Adrenal gland (tissue), 12 donors: Measurements from ENCODE around the gene PBX3. TPM values are rescaled to one million over a fixed set of nuclear protein-coding genes. Genes with fewer than 3 reads are reported as not detected.

Experiments used
- DNase-seq, 7 donors: peaks; one replicate each; pipeline ENCODE4 v3.0.0-alpha.2; 2019 to 2020
- H3K27ac ChIP-seq, 5 donors: fragments of 200-600 bp; sonication (generic) in 4 of 5; 1 replicate in 3 of 5; 2 replicates in 2 of 5; pipeline versions ENCODE4 v1.5.1 to v1.8.0; 2016 to 2020; ENCODE audit warnings: mild to moderate bottlenecking in 1 of 5
- H3K27me3 ChIP-seq: fragments of 200-600 bp; 2 replicates; pipeline ENCODE4 v1.8.0; 2021
- H3K36me3 ChIP-seq, 2 donors: fragments of 200-600 bp; replicated peaks in 1 of 2; 1 replicate in 1 of 2; 2 replicates in 1 of 2; pipeline versions ENCODE4 v1.5.1 to v1.8.0; 2018 to 2022
- H3K4me1 ChIP-seq, 2 donors: fragments of 200-600 bp; replicated peaks in 1 of 2; 1 replicate in 1 of 2; 2 replicates in 1 of 2; pipeline versions ENCODE4 v1.5.1 to v1.8.0; 2018 to 2021
- H3K4me3 ChIP-seq, 4 donors: fragments of 200-600 bp; sonication (generic) in 3 of 4; one replicate each; pipeline ENCODE4 v1.5.1; 2016 to 2018
- H3K9me3 ChIP-seq, 3 donors: fragments of 200-600 bp; sonication (generic) in 1 of 3; replicated peaks in 1 of 3; 1 replicate in 2 of 3; 2 replicates in 1 of 3; pipeline versions ENCODE4 v1.5.1 to v1.8.0; 2016 to 2021
- POLR2A ChIP-seq, 2 donors: fragments of 450-650 bp; IDR thresholded peaks; one replicate each; pipeline ENCODE4 v1.6.1; 2017; ENCODE audit warnings: antibody characterized with exemption in 2 of 2, mild to moderate bottlenecking in 2 of 2, moderate library complexity in 1 of 2
- WGBS, 4 donors: extraction: QIAGEN DNeasy Blood & Tissue Kit in 2 of 4; methylation state at CpG; one replicate each; pipeline versions ENCODE4 v1.1.5 to v1.1.7; 2013 to 2017; 5-methylcytosine and 5-hydroxymethylcytosine counted together
- intact Hi-C, 2 donors: fragments of 100-400 bp; cut with DNase I; formaldehyde crosslinking; loops; one replicate each; pipeline versions ENCODE4 v1.14.1 to v1.15.0; 2022 to 2023
- polyA plus RNA-seq, 3 donors: library from polyadenylated mRNA; stranded (reverse); fragments of 200-250 nt in 2 of 3; fragments of 350-450 nt in 1 of 3; fragmentation: Illumina TruSeq in 1 of 3; extraction: RNeasy Lipid Tissue Mini Kit (QIAGEN cat#74804) in 1 of 3; gene quantifications; one replicate each; pipeline ENCODE4 v1.2.3, GENCODE V29; 2013 to 2014
- total RNA-seq, 9 donors: library from RNA; depleted of rRNA in 4 of 9; stranded (reverse); fragments of >200 nt in 4 of 9; fragments of 120-200 nt in 1 of 9; fragmentation: NEBNext Ultra II Directional in 1 of 9; extraction: Animal tissue kit (Norgen Biotek cat#: 25700) in 1 of 9; gene quantifications; one replicate each; pipeline versions ENCODE4 v1.1.0 to v1.2.4, GENCODE V29; 2013 to 2023
- TF ChIP-seq, protein P1 (sequence below), 6 experiments: fragments of 450-650 bp in 4 of 6; fragments of 200-600 bp in 2 of 6; sonication (generic) in 1 of 6; IDR thresholded peaks; 1 replicate in 5 of 6; 2 replicates in 1 of 6; pipeline versions ENCODE4 v1.5.1 to v1.8.0; 2016 to 2021; ENCODE audit warnings: antibody characterized with exemption in 6 of 6, mild to moderate bottlenecking in 2 of 6, moderate library complexity in 1 of 6
- donor health status: healthy with polysubstance abuse.
- donor health status: Bipolar disorder and iron deficiency.
- donor health status: DM: yes; HTN: yes; CAD: no.
- donor health status: DM: no; HTN: no; CAD: no.
- donor health status: DM: no; HTN: no; CAD: no.
- donor health status: DM: yes; HTN: yes; CAD: no.

PBX3 gene
- total and polyA plus RNA-seq, 12 donors, result 18.3 to 231 (median 133) TPM

DNA sequence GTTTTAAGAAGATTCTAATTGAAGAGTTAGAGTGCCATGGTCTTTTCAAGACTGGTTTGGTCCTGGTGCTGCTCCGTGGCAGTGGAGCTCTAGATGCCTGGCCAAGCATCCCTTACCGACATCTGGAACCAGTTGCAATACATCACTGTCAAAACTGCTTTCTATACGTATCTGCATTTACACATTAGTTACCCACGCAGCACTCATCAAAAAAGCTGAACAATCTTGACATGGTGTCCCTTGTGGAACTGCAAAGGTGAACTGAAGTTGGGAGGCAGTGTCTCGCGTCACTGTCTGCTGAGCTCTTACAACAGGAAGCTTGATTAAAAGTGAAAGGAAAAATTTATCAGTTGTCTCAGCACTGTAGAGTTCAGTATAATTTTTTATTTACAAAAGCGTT is 82.6 kb downstream of the PBX3 start:
- Histone ChIP-seq H3K4me1 (peaks cover 0 to 22% of the 10 kb centered on the region in 2 donors), H3K27ac (peak overlapping the region; percentile 34 to 74 (median 41)), H3K9me3 (no peaks in the 10 kb centered on the region), H3K27me3 (no peaks in the 10 kb centered on the region), H3K36me3 (no peaks in the 10 kb centered on the region), H3K4me3 (peak overlapping the region in 2 of 4 donors; percentile 17 to 52)
- peak in 5 of 7 donors; percentile 39 to 79 (median 56) for DNase-seq
- intact Hi-C loops, result no loop called here
- 5 to 11% (median 6%) methylated on average over 7 of the region's 7 CpGs for WGBS, 4 donors
- peak in 1 of 2 donors; percentile 26 for TF ChIP-seq POLR2A (IDR thresholded peaks at IDR 0.05)
- TF ChIP-seq, protein P1, sequence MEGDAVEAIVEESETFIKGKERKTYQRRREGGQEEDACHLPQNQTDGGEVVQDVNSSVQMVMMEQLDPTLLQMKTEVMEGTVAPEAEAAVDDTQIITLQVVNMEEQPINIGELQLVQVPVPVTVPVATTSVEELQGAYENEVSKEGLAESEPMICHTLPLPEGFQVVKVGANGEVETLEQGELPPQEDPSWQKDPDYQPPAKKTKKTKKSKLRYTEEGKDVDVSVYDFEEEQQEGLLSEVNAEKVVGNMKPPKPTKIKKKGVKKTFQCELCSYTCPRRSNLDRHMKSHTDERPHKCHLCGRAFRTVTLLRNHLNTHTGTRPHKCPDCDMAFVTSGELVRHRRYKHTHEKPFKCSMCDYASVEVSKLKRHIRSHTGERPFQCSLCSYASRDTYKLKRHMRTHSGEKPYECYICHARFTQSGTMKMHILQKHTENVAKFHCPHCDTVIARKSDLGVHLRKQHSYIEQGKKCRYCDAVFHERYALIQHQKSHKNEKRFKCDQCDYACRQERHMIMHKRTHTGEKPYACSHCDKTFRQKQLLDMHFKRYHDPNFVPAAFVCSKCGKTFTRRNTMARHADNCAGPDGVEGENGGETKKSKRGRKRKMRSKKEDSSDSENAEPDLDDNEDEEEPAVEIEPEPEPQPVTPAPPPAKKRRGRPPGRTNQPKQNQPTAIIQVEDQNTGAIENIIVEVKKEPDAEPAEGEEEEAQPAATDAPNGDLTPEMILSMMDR (IDR thresholded peaks at IDR 0.05), result no peak

DNA sequence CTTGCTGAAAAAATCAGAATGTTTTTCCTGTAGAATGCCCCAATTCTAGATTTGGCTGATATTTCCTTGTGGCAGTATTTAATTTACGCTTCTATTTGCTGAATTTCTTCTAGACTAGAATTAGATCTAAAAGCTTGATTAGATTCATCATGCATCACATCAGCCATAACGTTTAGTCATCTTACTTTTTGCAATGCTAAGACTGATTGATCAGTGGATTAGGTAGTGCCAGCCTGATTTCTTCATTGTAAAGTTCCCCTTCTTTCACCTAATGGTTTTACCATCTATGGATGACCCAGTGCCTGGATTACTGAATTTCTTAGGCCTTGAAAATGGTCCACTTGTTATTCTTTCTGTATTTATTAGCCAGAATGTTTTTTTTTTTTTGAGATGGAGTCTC is 83.9 kb downstream of the PBX3 start:
- DNase-seq, result no peak
- Histone ChIP-seq H3K9me3 (no peaks in the 10 kb centered on the region), H3K4me3 (no peak overlapping the region), H3K27ac (peak overlapping the region in 1 of 5 donors; percentile 69), H3K27me3 (no peaks in the 10 kb centered on the region), H3K4me1 (peaks cover 0 to 22% of the 10 kb centered on the region in 2 donors), H3K36me3 (no peaks in the 10 kb centered on the region)
- intact Hi-C loops, result no loop called here
- 69 to 72% (median 71%) methylated on average over 2 of the region's 2 CpGs for WGBS, 4 donors
- TF ChIP-seq, protein P1 (IDR thresholded peaks at IDR 0.05), result no peak
- no peak for TF ChIP-seq POLR2A (IDR thresholded peaks at IDR 0.05)

DNA sequence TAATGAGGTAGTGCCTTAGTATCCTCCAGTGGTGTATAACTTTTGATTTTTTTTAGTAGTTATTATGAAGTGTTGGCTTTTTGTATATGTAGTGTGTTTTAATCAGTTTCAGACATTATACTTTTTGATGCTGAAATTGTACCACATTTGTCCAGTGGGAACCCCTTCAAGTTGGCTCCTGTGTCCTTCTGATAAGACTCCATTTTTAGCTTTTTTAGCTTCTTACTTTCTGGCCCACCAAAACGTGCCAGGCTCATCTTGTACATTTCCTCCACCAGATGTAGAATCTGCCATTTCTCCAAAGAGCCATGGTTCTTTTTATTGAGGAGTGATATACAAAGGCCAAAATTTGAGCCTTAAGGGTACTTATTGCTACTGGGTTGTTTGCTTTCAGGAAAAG is 84.4 kb downstream of the PBX3 start:
- intact Hi-C loops, result no loop called here
- no peak overlapping the region for H3K4me3 ChIP-seq
- no peaks in the 10 kb centered on the region for H3K9me3 ChIP-seq
- DNase-seq, result no peak
- no peak overlapping the region for H3K27ac ChIP-seq
- no peaks in the 10 kb centered on the region for H3K27me3 ChIP-seq
- TF ChIP-seq POLR2A (IDR thresholded peaks at IDR 0.05), result no peak
- TF ChIP-seq, protein P1 (IDR thresholded peaks at IDR 0.05), result no peak
- H3K36me3 ChIP-seq, result no peaks in the 10 kb centered on the region
- WGBS, 4 donors, result 61 to 94% (median 86%) methylated on average over 1 of the region's 1 CpG
- H3K4me1 ChIP-seq, result peaks cover 0 to 22% of the 10 kb centered on the region in 2 donors

DNA sequence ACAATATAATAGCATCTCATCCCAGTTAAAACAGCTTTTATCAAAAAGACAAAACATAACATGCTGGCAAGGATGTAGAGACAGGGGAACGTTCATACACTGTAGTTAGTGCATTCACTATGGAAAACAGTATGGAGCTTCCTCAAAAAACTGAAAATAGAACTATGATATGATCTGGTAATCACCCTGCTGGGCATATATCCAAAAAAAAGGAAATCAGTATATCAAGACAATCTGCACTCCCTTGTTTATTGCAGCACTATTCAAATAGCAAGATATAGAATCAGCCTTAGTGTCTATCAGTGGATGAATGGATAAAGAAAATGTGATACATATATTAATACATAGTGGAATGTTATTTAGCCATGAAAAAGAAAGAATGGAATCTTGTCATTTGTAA is 88.5 kb downstream of the PBX3 start:
- no peak overlapping the region for H3K27ac ChIP-seq
- no peaks in the 10 kb centered on the region for H3K36me3 ChIP-seq
- H3K9me3 ChIP-seq, result no peaks in the 10 kb centered on the region
- peaks cover 0 to 11% of the 10 kb centered on the region in 2 donors for H3K4me1 ChIP-seq
- no peaks in the 10 kb centered on the region for H3K27me3 ChIP-seq
- TF ChIP-seq, protein P1 (IDR thresholded peaks at IDR 0.05), result no peak
- TF ChIP-seq POLR2A (IDR thresholded peaks at IDR 0.05), result no peak
- WGBS, 4 donors, result 46 to 68% (median 60%) methylated on average over 1 of the region's 1 CpG
- no peak for DNase-seq
- H3K4me3 ChIP-seq, result no peak overlapping the region
- intact Hi-C loops, result no loop called here
